AG10803 (cell line): ENCODE measurements around the gene P3H2.
A peak's percentile ranks its signal among the peaks of the same experiment; 100 is the strongest.

Experiments used
- DNase-seq: peaks from one replicate; pipeline ENCODE4 v3.0.0; 2010; ENCODE audit warnings: low read depth
- H3K4me3 ChIP-seq: 2 replicates; pipeline ENCODE4 v1.5.1; 2011; ENCODE audit warnings: mild to moderate bottlenecking, low read length, control low read depth
- TF ChIP-seq, protein P1 (sequence below): conservative IDR thresholded peaks from 2 replicates; pipeline ENCODE4 v1.5.1; 2011; ENCODE audit warnings: mild to moderate bottlenecking, low read length, control low read depth, inconsistent platforms

Gene P3H2

DNA sequence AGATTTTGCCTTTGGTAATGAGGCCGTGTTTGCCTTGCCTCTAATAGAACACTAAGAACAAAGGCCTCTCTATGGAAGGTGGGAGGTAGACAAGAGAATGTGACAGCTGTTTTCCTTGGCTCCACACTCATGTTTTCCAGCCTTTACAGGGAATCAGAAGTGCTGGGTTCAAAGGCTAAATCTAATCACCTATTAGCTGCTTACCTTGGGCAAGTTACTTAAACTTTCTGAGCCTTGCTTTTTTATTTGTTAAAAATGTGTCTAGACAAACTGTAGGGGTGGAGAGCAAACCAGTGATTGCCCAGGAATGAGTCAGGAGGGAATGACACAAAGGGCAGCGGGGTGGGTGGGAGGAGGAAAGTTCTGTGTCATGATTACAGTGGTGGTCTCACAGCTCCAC lies 179.0 kb downstream of the P3H2 start:
- no peak for DNase-seq
- H3K4me3 ChIP-seq, result no peak overlapping the region
- TF ChIP-seq, protein P1, sequence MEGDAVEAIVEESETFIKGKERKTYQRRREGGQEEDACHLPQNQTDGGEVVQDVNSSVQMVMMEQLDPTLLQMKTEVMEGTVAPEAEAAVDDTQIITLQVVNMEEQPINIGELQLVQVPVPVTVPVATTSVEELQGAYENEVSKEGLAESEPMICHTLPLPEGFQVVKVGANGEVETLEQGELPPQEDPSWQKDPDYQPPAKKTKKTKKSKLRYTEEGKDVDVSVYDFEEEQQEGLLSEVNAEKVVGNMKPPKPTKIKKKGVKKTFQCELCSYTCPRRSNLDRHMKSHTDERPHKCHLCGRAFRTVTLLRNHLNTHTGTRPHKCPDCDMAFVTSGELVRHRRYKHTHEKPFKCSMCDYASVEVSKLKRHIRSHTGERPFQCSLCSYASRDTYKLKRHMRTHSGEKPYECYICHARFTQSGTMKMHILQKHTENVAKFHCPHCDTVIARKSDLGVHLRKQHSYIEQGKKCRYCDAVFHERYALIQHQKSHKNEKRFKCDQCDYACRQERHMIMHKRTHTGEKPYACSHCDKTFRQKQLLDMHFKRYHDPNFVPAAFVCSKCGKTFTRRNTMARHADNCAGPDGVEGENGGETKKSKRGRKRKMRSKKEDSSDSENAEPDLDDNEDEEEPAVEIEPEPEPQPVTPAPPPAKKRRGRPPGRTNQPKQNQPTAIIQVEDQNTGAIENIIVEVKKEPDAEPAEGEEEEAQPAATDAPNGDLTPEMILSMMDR, result no peak

DNA sequence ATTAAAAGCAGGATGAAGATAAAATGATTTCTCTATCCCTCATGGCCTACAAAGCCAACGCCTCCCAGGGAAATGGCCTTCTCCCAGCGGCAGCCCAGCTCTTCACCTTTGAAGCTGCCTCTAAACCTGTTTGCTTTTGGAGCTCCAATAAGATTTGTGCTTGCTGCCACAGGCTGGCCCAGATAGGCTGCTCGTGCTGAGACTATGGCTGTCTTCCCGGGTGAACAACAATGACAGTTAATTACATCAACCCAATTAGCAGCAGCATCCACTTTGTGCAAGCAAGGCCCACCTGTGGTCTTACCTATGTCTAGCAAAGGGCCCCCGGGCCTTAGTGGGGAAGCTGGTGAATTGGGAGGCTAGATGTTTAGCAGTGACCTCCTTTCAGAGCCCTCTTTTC lies 179.6 kb downstream of the P3H2 start:
- no peak overlapping the region for H3K4me3 ChIP-seq
- no peak for DNase-seq
- TF ChIP-seq, protein P1, result no peak

DNA sequence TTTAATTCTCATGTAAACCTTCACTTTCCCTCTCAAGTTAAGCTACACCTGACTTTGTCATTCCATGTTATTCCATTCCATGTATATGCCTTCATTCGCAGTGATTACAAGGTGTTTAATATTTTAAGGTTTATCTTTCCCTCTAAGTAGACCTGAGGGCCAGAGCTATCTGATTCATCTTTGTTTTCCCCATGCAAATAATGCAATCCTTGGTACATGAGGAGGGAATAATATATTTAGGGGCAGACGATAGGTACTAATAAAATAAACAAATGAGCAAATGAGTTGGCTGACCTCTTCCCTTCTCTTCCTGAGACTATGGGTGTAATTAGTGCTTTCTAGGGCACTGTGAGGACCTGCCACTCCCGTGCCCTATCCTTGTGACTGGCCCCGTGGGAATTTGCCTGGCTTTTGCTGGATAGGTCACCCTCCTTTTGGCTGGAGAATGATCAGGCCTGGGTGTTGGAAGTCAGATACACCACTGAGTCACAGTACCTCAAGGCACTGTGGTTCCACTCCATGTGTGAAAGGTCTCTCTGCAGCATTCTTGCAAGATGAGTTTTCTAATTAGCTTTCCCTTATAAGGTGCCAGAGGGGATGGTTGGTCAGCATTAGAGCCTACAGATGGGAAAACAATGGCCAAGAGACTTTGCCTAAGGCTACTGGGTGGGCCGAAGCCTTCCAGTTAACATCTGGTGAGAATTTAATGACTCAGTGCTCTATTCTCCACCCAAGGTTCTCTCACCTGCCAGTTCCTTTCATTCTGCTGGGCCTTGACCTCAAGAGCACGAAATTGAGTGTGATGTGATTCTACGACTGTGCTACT lies 183.2 kb downstream of the P3H2 start:
- TF ChIP-seq, protein P1, result no peak
- peak; percentile 99 for DNase-seq
- H3K4me3 ChIP-seq, result no peak overlapping the region

DNA sequence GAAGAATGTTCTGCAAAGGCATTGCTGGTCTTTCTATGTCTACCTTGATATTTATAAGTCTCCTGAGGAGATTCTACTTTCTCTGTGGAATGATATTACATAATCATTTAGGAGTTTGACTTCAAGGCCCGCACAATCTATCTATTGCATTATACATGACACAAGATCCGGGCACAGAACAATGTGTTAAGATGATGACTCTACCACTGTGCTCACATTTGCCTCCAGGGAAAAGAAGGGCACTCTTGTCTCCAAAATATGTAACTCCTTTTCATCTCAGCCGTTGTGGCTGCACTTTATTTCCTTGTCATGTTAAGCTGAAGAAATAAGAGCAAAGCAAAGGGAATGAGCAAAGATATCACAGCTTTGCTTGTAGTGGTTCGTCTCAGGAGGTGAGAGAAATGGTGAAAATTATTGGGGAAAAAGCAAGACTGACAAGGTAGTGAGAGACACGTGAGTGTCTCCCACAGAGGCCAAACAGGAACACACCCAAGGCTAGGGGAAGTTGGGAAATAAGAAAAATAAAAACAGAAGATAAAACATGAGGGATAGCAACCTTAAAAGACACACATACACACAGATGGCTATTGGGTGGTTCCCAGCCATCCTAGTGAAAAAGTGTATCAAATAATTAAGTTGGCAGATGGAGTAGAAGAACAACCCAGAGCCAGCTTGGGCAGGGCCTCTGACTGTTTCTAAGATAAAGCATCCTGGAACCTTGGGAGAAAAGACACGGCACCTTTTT lies 184.3 kb downstream of the P3H2 start:
- TF ChIP-seq, protein P1, result no peak
- DNase-seq, result no peak
- H3K4me3 ChIP-seq, result no peak overlapping the region

DNA sequence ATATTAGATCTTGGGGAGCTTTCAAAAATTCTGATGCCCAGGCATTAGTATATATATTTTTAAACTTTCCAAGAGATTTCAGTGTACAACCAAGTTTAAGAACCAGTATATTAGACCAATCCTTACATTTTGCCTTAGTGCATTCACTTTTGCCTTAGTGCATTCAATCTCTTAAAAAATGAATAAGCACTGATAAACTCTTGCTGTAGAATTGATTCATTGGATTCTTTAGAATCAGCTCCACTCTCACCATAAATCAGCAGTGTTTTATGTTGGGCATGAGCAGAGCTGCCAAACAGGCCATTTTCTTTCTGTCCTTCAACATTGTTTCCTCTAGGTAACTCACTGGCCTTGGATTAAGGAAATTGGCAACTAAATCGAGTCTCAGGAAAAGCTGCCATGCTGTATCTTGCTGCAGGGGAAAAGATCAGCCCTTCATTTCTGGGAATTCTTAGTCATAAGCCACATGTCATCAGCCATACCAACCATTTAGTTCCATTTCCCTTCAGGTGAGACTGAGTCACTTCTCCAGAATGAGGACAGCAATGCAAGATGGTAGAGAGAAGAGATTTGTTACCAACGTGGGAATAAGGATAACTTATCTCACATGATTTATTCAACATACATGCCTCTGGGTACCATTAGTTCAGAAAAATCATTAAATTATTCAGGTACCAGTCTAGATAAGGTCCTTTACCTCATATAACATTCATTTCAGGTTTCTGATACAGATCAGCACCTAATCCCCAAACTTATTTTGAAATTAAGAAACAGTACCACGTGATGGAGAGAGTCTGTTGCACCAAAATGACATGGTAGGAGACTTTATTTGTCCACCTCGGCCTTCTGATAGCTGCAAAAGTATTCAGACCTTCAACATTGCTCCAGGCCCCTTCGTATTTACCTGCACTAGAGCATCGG lies 192.5 kb downstream of the P3H2 start:
- H3K4me3 ChIP-seq, result no peak overlapping the region
- TF ChIP-seq, protein P1, result no peak
- no peak for DNase-seq

- no peak overlapping the region for H3K4me3 ChIP-seq
- TF ChIP-seq, protein P1, result no peak
- no peak for DNase-seq
Observed at GRCh38 chr3:189921770-189922169, 198.9 kb downstream of the P3H2 start.
